Measurements from ENCODE around the gene SPATA32.

Gene SPATA32

DNA sequence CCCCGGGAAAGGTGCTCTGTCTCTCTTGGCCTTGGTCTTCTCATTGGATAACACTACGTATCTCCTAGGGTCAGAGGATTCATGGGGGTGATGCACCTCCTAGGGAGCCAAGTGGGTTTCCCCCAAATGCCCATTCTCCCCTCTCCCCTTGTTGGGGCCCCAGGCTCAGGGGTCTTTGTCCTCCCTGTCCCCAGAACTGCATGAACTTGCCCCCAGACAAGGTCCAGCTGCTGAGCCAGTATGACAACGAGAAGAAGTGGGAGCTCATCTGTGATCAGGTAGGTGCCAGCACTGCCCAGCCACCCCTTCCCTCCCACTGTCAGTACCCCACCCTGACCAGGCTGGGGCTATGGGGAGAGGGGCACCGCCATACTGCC is 31.5 kb downstream of the SPATA32 start:
- TF ChIP-seq, protein P1, sequence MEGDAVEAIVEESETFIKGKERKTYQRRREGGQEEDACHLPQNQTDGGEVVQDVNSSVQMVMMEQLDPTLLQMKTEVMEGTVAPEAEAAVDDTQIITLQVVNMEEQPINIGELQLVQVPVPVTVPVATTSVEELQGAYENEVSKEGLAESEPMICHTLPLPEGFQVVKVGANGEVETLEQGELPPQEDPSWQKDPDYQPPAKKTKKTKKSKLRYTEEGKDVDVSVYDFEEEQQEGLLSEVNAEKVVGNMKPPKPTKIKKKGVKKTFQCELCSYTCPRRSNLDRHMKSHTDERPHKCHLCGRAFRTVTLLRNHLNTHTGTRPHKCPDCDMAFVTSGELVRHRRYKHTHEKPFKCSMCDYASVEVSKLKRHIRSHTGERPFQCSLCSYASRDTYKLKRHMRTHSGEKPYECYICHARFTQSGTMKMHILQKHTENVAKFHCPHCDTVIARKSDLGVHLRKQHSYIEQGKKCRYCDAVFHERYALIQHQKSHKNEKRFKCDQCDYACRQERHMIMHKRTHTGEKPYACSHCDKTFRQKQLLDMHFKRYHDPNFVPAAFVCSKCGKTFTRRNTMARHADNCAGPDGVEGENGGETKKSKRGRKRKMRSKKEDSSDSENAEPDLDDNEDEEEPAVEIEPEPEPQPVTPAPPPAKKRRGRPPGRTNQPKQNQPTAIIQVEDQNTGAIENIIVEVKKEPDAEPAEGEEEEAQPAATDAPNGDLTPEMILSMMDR (conservative IDR thresholded peaks at IDR 0.05) = no peak
- no peak overlapping the region for H3K27ac ChIP-seq

DNA sequence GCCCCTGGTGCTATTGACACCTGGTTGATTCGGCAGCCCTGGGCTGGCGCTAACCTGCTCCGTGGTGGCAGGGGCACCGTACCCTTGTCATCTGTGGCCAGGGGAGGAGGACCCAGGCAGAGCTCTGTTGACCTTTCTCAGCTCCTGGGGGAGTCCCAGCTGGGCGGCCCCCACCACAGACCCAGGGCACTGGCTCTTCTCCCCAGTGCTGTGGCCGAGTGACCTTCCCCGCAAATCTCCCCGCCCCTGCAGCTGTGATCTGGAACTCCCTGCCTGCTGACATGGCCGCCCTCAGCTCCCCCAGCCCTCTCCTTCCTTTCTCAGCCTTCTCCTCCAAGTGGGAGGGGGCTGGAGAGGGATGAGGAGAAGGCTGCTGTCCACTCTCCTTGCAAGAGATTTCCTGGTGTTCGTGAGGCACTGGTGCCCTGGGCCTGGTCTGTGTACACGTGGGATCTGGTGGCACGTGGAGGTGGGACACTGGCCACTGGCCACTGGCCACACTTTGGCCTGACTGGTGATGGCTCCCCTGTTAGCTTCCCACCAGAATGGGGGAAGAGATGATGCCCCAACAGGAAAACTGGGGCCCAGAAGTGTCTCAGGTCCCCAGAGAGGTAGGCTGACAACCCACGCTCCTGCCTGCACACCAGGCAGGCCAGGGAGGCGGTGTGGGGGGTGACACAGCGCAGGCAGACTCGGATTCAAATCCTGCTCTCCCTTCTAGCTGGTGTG is 32.0 kb downstream of the SPATA32 start:
- TF ChIP-seq, protein P1 (conservative IDR thresholded peaks at IDR 0.05) = no peak
- H3K27ac ChIP-seq = no peak overlapping the region

DNA sequence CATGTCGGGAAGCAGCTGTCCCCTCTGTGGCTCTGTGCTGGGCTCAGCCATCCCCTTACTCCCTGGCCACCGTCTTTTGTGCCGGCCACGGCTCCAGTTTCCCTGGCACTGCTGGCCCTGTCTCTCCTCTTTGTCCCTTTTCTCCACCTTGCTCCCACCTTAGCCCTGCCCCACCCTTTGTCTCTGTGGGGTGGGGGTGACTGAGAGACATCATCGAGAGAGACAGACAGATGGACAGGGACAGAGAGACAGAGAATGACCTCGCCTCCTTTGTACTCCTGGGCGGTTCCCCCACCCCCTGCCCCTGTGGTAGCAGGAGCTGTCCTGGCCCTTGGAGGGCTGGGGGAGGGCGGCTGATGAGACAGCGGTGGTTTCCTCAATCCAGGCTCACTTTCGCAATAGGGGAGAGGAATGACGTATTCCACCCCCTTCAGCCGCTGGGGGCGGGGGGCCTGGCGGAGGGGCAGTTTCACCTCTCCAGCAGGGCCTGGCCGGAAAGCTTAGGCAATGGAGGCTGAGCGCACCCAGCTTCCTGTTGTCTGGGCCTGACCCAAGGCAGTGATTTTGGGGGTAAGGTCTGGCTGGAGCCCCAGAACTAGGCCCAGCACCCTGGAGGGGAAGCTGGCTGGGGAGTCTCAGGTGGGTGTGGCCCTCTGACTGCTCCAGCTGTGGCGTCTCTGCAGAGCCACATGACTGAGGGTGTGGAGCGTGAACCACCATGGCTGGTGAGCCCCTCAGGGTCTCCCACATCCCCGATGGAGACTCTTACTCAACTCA is 32.9 kb downstream of the SPATA32 start:
- TF ChIP-seq, protein P1 (conservative IDR thresholded peaks at IDR 0.05) = no peak
- H3K27ac ChIP-seq = no peak overlapping the region

DNA sequence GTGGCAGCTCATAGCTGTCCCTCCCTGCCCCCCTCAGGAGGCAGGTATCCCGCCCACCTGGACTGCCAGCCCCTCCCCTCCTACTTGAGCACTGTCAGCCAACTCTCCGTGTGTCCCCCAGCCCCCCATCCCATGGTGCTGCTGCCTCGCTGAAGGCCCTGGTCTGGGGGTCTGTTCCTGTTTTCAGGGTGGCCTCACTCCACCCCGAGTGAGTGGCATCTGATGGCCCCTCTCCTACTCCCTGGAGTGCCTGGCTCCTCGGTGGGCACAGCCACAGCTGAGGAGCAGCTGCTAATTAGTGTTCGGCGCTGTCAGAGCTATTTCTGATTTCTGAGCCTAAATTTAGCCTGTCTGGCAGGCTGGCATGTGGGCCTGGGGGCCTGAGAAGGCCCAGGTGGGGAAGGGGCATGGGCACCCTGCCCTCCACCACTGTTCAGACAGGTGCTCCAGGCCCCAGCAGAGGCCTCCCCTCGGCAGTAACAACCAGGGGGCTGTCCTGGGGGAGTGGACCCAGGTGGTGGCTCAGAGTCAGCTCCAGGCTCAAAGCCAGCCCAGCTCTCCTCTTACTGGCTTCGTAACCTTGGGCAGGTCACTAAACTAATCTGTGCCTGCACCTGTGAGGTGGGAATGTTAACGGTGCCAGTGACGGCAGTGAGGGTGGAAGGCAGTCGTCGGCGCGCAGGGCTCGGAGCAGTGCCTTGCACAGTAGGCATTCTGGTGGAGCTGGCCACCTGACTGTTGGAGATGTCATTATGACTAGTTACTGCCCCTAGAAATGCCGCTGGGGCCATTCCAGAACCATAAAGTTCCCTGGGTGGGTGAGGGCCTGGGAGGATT is 33.8 kb downstream of the SPATA32 start:
- TF ChIP-seq, protein P1 (conservative IDR thresholded peaks at IDR 0.05) = no peak
- H3K27ac ChIP-seq = no peak overlapping the region

DNA sequence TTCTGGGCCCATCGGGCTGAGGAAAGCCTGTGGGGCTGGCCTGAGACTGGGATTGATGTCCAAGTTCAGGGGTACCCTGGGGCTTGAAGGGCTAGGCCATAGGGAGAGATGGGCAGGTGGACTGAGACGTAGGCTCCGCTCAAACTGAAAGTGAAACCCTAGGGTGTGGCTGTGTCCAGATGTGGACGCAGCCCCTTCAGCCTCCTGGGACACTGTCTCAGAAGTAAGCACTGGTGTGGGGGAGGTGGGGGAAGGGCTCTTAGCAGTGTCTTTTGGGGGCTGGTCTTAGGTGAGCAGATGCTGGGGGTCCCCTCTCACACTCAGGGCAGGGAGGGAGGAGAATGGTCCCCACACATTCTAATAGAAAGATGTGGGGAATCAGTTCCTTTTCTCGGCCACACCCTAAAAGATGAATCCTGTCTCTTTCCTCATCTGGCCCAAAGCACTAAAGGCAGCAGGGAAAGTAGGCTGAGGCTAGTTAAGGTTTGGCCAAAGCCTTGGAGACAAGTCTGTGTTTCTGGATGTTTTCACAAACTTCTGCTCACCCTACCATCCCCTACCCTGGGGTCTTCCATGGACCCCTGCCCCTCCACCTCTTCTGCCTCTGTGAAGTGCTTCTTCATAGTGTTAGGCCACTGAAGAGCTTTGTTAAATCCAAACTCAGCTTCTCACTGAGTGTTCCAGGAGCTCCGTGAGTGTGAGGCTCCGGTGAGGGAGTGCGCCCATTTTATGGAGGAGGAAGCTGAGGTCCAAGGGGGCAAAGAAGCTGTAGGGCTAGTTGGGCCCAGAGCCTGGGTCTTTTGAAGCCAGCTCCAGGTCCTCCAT is 34.6 kb downstream of the SPATA32 start:
- TF ChIP-seq, protein P1 (conservative IDR thresholded peaks at IDR 0.05) = no peak
- H3K27ac ChIP-seq = no peak overlapping the region

DNA sequence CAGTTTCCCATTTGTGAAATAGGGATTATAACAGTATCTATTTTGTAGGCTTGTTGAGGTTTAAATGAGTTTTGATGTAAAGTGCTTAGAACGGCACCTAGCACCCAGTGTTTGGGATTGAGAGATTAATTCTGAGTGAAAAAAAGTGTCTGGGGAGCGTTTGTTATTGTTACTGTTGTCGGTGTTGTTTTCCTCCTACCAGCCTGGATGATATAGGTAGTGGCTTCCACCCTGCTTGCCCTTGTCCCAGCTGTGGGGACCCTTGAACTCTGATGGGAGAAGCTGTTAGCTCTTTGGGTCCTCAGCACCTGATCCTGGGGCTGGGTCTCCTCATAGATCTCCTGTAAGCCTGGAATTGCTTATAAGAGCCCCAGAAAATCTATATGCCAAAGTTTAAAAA is 35.3 kb downstream of the SPATA32 start:
- H3K27ac ChIP-seq = no peak overlapping the region
- TF ChIP-seq, protein P1 (conservative IDR thresholded peaks at IDR 0.05) = no peak

All from VCaP (cell line).